ENCODE measurements around the gene CTNNA3.

CTNNA3 gene

DNA sequence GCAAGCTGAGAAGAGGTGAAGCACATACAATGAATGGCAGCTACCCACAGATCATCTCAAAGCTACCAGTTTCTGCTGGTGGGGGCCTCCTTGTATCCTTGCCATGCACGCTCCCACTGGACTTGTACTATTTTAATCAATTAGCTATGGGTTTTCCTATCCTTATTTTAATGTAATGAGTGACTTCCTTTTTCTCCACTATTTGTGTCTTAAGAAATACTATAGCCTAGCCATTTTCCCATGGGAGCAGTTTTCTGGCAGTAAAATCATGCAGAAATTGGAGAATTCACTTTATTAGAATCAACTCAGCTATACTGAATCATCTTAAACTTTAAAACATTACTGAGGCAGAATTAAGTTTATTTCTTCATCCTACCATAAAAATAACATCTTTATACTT is 73.5 kb downstream of the CTNNA3 start:
- TF ChIP-seq, protein P1, sequence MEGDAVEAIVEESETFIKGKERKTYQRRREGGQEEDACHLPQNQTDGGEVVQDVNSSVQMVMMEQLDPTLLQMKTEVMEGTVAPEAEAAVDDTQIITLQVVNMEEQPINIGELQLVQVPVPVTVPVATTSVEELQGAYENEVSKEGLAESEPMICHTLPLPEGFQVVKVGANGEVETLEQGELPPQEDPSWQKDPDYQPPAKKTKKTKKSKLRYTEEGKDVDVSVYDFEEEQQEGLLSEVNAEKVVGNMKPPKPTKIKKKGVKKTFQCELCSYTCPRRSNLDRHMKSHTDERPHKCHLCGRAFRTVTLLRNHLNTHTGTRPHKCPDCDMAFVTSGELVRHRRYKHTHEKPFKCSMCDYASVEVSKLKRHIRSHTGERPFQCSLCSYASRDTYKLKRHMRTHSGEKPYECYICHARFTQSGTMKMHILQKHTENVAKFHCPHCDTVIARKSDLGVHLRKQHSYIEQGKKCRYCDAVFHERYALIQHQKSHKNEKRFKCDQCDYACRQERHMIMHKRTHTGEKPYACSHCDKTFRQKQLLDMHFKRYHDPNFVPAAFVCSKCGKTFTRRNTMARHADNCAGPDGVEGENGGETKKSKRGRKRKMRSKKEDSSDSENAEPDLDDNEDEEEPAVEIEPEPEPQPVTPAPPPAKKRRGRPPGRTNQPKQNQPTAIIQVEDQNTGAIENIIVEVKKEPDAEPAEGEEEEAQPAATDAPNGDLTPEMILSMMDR (IDR thresholded peaks at IDR 0.05; ENCODE audit: low read depth, low read length), result no peak
- Histone ChIP-seq H3K4me1 (no peaks in the 10 kb centered on the region), H3K27me3 (0 out of 2 replicates have a peak, but pooled peaks cover 3% of the 10 kb centered on the region), H3K9me3 (no peaks in the 10 kb centered on the region), H3K36me3 (no peaks in the 10 kb centered on the region), H3K4me3 (ENCODE audit: low read depth, low read length) (no peak overlapping the region)
- DNase-seq, result no peak

DNA sequence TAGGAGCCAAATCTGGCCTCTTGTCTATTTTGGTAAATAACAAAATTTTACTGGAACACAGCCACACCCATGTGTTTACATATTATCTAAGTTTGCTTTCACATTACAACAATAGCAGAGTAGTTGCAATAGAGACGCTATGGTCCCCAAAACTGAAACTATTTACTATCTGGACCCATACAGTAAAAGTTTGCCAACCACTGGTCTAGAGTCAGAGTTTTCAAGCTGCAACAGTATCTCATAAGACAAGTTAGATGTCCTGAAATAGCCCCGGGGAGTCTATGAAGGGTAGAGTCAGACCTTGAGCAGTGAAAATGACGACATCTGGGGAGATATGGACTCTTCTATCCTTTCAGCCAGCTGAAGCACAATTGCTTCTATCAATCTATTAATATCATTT is 74.2 kb downstream of the CTNNA3 start:
- TF ChIP-seq, protein P1 (IDR thresholded peaks at IDR 0.05; ENCODE audit: low read depth, low read length), result no peak
- no peak overlapping the region for H3K4me3 ChIP-seq (ENCODE audit: low read depth, low read length)
- H3K9me3 ChIP-seq, result no peaks in the 10 kb centered on the region
- no peaks in the 10 kb centered on the region for H3K4me1 ChIP-seq
- H3K27me3 ChIP-seq, result 0 out of 2 replicates have a peak, but pooled peaks cover 3% of the 10 kb centered on the region
- H3K36me3 ChIP-seq, result no peaks in the 10 kb centered on the region
- no peak for DNase-seq

DNA sequence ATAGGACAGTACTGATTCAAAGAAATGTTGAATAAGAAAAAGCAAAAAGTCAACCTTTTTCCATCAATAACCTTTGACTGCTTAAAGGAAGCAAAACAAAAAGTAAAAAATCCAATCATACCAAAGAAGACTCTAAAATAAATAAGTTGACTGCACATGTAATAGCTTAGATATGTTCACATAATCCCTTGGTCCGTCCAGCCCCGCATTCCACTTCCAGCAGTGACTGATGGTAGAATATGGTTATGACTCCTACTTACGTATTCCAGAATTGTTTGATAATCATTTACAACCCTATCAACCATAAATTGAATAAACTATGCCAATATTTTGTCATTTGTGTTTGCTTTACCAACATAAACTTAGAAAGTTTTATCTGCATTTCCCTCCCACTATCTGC is 77.9 kb downstream of the CTNNA3 start:
- no peaks in the 10 kb centered on the region for H3K36me3 ChIP-seq
- TF ChIP-seq, protein P1 (IDR thresholded peaks at IDR 0.05; ENCODE audit: low read depth, low read length), result no peak
- H3K4me1 ChIP-seq, result no peaks in the 10 kb centered on the region
- H3K27me3 ChIP-seq, result 0 out of 2 replicates have a peak, but pooled peaks cover 3% of the 10 kb centered on the region
- no peak for DNase-seq
- no peaks in the 10 kb centered on the region for H3K9me3 ChIP-seq
- H3K4me3 ChIP-seq (ENCODE audit: low read depth, low read length), result no peak overlapping the region

DNA sequence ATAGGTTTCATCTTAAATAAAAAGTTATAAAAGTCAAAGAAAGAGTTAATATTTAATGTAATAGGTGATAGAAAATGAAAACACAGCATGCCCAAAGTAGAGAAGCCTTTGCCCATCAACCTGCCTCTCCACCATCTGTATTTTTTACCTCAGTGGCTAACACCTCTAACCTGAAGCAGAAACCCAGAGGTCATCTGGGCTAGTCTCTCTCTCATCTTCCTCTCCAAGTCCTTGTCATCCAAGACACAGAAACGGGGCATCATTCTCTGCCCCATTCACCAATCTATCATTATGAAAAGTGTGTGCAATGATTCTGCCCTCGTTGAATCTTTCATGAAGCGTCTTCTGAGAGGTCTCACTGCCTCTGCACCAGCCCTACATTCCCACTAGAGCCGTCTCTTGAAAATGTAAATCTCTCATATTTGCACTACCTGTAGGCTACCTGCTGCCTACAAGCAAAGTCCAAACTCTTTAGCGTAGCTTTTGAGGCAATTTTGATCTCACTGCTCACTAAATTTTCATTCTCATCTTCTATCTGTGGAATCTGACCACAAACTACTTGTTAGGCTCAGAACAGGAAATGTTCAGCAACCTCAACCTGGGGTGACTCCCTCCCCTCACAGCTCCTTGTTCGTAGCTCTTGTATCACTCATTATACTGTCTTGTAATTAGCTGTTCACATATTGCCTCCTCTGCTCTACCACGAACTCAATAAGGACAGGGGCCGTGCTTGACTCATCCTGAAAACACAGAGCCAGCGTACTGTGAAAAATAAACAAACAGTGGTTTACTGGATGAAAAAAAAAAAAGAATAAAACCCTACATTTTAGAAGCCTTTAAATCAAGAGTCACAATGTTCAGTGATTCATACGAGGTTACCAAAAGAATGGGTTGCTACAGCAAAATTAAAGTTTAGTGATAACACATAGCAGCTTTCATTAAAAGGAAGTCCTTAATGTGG is 83.1 kb downstream of the CTNNA3 start:
- Histone ChIP-seq H3K36me3 (no peaks in the 10 kb centered on the region), H3K4me3 (ENCODE audit: low read depth, low read length) (no peak overlapping the region), H3K4me1 (no peaks in the 10 kb centered on the region), H3K9me3 (no peaks in the 10 kb centered on the region), H3K27me3 (no peaks in the 10 kb centered on the region)
- TF ChIP-seq, protein P1 (IDR thresholded peaks at IDR 0.05; ENCODE audit: low read depth, low read length), result no peak
- no peak for DNase-seq

DNA sequence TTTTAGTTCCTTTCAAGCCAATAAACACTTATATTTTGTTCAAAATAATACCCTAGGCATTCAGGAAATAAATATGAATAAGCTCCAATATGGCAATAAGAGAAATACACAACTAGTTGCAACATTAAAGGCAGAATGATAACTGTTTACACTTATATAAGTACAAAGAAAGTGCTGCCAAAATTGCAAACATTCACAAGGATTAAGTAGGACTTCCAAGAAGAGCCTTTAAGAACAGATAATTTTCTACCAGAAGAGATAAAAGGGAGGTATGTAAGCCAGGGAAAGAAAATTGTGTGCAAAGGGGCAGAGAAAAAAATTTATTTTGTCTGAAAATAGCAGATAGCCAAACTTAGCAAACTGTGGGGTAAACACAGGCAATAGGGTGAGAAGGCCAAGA is 83.8 kb downstream of the CTNNA3 start:
- no peak for DNase-seq
- H3K4me1 ChIP-seq, result no peaks in the 10 kb centered on the region
- H3K9me3 ChIP-seq, result no peaks in the 10 kb centered on the region
- no peaks in the 10 kb centered on the region for H3K36me3 ChIP-seq
- TF ChIP-seq, protein P1 (IDR thresholded peaks at IDR 0.05; ENCODE audit: low read depth, low read length), result no peak
- H3K27me3 ChIP-seq, result no peaks in the 10 kb centered on the region
- no peak overlapping the region for H3K4me3 ChIP-seq (ENCODE audit: low read depth, low read length)

Measured in BE2C (cell line).